SK-N-SH treated with all-trans-retinoic acid at 6 μM for 48 hours (cell line): ENCODE measurements around the gene COL23A1.

Source experiments
- ATAC-seq: fragments of 200-7000 bp; cut with Tn5 transposase; 3 replicates; pipeline ENCODE4 v1.9.1; 2020; ENCODE audit warnings: mild to moderate bottlenecking, moderate library complexity
- ARNTL ChIP-seq: fragments of 450-650 bp; formaldehyde crosslinking; IDR thresholded peaks from 2 replicates; pipeline ENCODE4 v1.5.0; 2020; ENCODE audit warnings: low read depth, mild to moderate bottlenecking, moderate library complexity, borderline replicate concordance
- BACH2 ChIP-seq: fragments of 250-450 bp; sonication (Bioruptor Pico); IDR thresholded peaks from 2 replicates; pipeline ENCODE4 v1.9.0; 2021; ENCODE audit warnings: mild to moderate bottlenecking, borderline replicate concordance
- CSDC2 ChIP-seq: fragments of 250-450 bp; sonication (Bioruptor Pico); IDR thresholded peaks from 2 replicates; pipeline ENCODE4 v1.5.0; 2020; ENCODE audit warnings: mild to moderate bottlenecking, moderate library complexity
- GLIS3 ChIP-seq: fragments of 250-450 bp; sonication (Bioruptor Pico); IDR thresholded peaks from 2 replicates; pipeline ENCODE4 v1.5.0; 2020; ENCODE audit warnings: mild to moderate bottlenecking, moderate library complexity
- ISL1 ChIP-seq: fragments of 250-450 bp; sonication (Bioruptor Pico); IDR thresholded peaks from 2 replicates; pipeline ENCODE4 v2.1.2; 2022; ENCODE audit warnings: mild to moderate bottlenecking, moderate library complexity
- OSR1 ChIP-seq: fragments of 250-450 bp; sonication (Bioruptor Pico); IDR thresholded peaks from 2 replicates; pipeline ENCODE4 v1.8.0; 2022; ENCODE audit warnings: moderate library complexity, mild to moderate bottlenecking, inconsistent platforms
- PATZ1 ChIP-seq: fragments of 250-450 bp; sonication (Bioruptor Pico); IDR thresholded peaks from 2 replicates; pipeline ENCODE4 v1.8.0; 2020; ENCODE audit warnings: mild to moderate bottlenecking, moderate library complexity, borderline replicate concordance
- POU6F1 ChIP-seq: fragments of 250-450 bp; sonication (Bioruptor Pico); IDR thresholded peaks from 2 replicates; pipeline ENCODE4 v1.8.0; 2021; ENCODE audit warnings: low read depth, mild to moderate bottlenecking, moderate library complexity, borderline replicate concordance
- PPARA ChIP-seq: fragments of 250-450 bp; sonication (Bioruptor Pico); IDR thresholded peaks from 2 replicates; pipeline ENCODE4 v1.5.0; 2020; ENCODE audit warnings: mild to moderate bottlenecking, borderline replicate concordance
- RARB ChIP-seq: fragments of 250-450 bp; sonication (Bioruptor Pico); IDR thresholded peaks from 2 replicates; pipeline ENCODE4 v1.8.0; 2021; ENCODE audit warnings: mild to moderate bottlenecking, moderate library complexity
- SNAI2 ChIP-seq: fragments of 250-450 bp; sonication (Bioruptor Pico); IDR thresholded peaks from 2 replicates; pipeline ENCODE4 v1.5.0; 2020; ENCODE audit warnings: mild to moderate bottlenecking, moderate library complexity
- TCF4 ChIP-seq: fragments of 250-450 bp; sonication (Bioruptor Pico); IDR thresholded peaks from 2 replicates; pipeline ENCODE4 v1.8.0; 2021; ENCODE audit warnings: mild to moderate bottlenecking, moderate library complexity, borderline replicate concordance
- TOX ChIP-seq: fragments of 250-450 bp; sonication (Bioruptor Pico); IDR thresholded peaks from 2 replicates; pipeline ENCODE4 v1.8.0; 2021; ENCODE audit warnings: mild to moderate bottlenecking, moderate library complexity, borderline replicate concordance
- TSHZ2 ChIP-seq: fragments of 250-450 bp; sonication (Bioruptor Pico); IDR thresholded peaks from 2 replicates; pipeline ENCODE4 v1.5.0; 2020; ENCODE audit warnings: mild to moderate bottlenecking, moderate library complexity
- ZC3H10 ChIP-seq: fragments of 250-450 bp; sonication (Bioruptor Pico); IDR thresholded peaks from 2 replicates; pipeline ENCODE4 v1.5.1; 2021; ENCODE audit warnings: mild to moderate bottlenecking, moderate library complexity
- ZFP3 ChIP-seq: fragments of 250-450 bp; sonication (Bioruptor Pico); IDR thresholded peaks from 2 replicates; pipeline ENCODE4 v1.5.0; 2020; ENCODE audit warnings: mild to moderate bottlenecking, moderate library complexity
- ZFP30 ChIP-seq: fragments of 450-650 bp; formaldehyde crosslinking; IDR thresholded peaks from 2 replicates; pipeline ENCODE4 v1.5.0; 2022; ENCODE audit warnings: mild to moderate bottlenecking, moderate library complexity
- ZNF565 ChIP-seq: fragments of 450-650 bp; formaldehyde crosslinking; conservative IDR thresholded peaks from 2 replicates; pipeline ENCODE4 v1.5.0; 2020; ENCODE audit warnings: low read depth, mild to moderate bottlenecking, moderate library complexity
- ZNF70 ChIP-seq: fragments of 450-650 bp; formaldehyde crosslinking; IDR thresholded peaks from 2 replicates; pipeline ENCODE4 v1.5.0; 2020; ENCODE audit warnings: mild to moderate bottlenecking, moderate library complexity
- ZNF8 ChIP-seq: fragments of 450-650 bp; formaldehyde crosslinking; IDR thresholded peaks from 2 replicates; pipeline ENCODE4 v1.5.0; 2020; ENCODE audit warnings: mild to moderate bottlenecking, moderate library complexity

Gene COL23A1

GRCh38 chr5:178349625-178350353 lies 240.4 kb downstream of the COL23A1 start:
- ATAC-seq = no peak
- TF ChIP-seq OSR1 (CRISPR knock-in tag) (no peak), ZFP3 (CRISPR knock-in tag) (no peak), POU6F1 (no peak), ZC3H10 (CRISPR knock-in tag) (no peak), TOX (no peak), ZFP30 (CRISPR knock-in tag) (no peak), ZNF565 (CRISPR knock-in tag) (no peak), ZNF8 (CRISPR knock-in tag) (no peak), TSHZ2 (CRISPR knock-in tag) (no peak), TCF4 (no peak), PATZ1 (no peak), SNAI2 (CRISPR knock-in tag) (no peak), ISL1 (CRISPR knock-in tag) (no peak), ARNTL (CRISPR knock-in tag) (no peak), CSDC2 (CRISPR knock-in tag) (no peak), BACH2 (no peak), GLIS3 (CRISPR knock-in tag) (no peak), ZNF70 (CRISPR knock-in tag) (no peak), PPARA (CRISPR knock-in tag) (no peak), RARB (CRISPR knock-in tag) (no peak)

GRCh38 chr5:178349075-178349511 lies 241.1 kb downstream of the COL23A1 start:
- TF ChIP-seq POU6F1 = no peak
- no peak for TF ChIP-seq OSR1 (CRISPR knock-in tag)
- TF ChIP-seq ZNF70 (CRISPR knock-in tag) = no peak
- no peak for TF ChIP-seq ZFP30 (CRISPR knock-in tag)
- no peak for TF ChIP-seq SNAI2 (CRISPR knock-in tag)
- peak; percentile 88 for TF ChIP-seq TCF4
- TF ChIP-seq ZFP3 (CRISPR knock-in tag) = no peak
- TF ChIP-seq TSHZ2 (CRISPR knock-in tag) = peak; percentile 80; the same call in 1 of the 2 replicates
- TF ChIP-seq ZNF8 (CRISPR knock-in tag) = no peak
- no peak; the same call in 2 of the 3 replicates for ATAC-seq
